Stimulated activated naive CD8-positive, alpha-beta T cell treated with anti-CD3 and anti-CD28 coated beads, Interleukin-15, Interleukin-2, amounts not matched to agents 100 ng/mL and 50 ng/mL, for 24 hours (primary cell): Measurements from ENCODE around the gene PDE7B.

ENCODE experiments used
- H3K27ac Mint-ChIP-seq: one replicate; pipeline ENCODE4 v1.8.0; 2021; ENCODE audit warnings: mild to moderate bottlenecking, mixed read lengths
- H3K27me3 Mint-ChIP-seq: one replicate; pipeline ENCODE4 v1.8.0; 2021; ENCODE audit warnings: mixed read lengths
- H3K36me3 Mint-ChIP-seq: one replicate; pipeline ENCODE4 v1.8.0; 2021; ENCODE audit warnings: low read depth, mixed read lengths
- H3K4me1 Mint-ChIP-seq: one replicate; pipeline ENCODE4 v1.8.0; 2021; ENCODE audit warnings: low read depth, mixed read lengths
- H3K4me3 Mint-ChIP-seq: one replicate; pipeline ENCODE4 v1.8.0; 2021; ENCODE audit warnings: mild to moderate bottlenecking, mixed read lengths
- H3K9me3 Mint-ChIP-seq: one replicate; pipeline ENCODE4 v1.8.0; 2021; ENCODE audit warnings: mixed read lengths

PDE7B gene

DNA sequence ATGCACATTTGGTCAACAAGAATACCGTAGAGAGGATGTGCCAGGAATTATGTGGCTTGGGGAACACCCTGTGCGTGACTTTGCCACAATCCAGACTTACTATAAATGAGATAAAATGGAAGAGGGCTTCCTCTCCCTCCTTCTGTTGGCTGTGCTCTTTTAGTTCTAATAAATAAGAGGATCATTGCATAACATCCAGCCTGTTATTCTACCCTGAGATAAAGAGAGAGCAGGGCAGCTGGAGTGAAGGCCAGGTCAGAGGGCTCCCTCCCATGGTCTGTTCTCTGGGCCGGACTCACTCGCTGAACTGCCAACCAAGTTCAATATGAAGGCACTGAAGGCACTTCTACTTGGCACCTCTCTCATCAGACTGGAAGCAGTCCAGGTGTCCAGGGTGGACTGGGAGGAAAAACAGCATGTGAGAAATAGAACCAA is 306.9 kb downstream of the PDE7B start:
- H3K4me3 Mint-ChIP-seq, result no peak overlapping the region
- peaks cover 4% of the 10 kb centered on the region for H3K27me3 Mint-ChIP-seq
- no peak overlapping the region for H3K27ac Mint-ChIP-seq
- peaks cover 5% of the 10 kb centered on the region for H3K4me1 Mint-ChIP-seq
- H3K9me3 Mint-ChIP-seq, result no peaks in the 10 kb centered on the region
- H3K36me3 Mint-ChIP-seq, result no peaks in the 10 kb centered on the region

DNA sequence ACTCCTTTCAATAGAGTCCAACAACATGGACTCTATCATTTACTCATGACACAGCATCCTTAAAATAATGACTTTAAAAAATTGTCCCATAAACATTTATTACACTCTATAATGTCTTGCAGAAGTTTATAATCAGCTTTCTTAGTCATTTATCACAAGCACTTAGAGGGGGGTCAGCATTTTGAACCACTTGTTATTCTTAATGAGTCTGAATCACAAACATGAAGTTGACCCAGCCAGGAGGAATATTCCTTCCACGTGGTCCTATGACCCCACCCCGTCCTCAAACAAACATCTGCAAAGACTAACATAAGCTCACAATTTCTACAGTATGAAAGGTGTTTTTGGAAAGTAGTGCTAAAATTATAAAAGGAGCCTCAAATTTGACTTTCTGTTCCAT is 307.5 kb downstream of the PDE7B start:
- Mint-ChIP-seq H3K36me3 (no peaks in the 10 kb centered on the region), H3K9me3 (peaks cover 4% of the 10 kb centered on the region), H3K27me3 (peaks cover 4% of the 10 kb centered on the region), H3K27ac (peak overlapping the region; percentile 36), H3K4me3 (no peak overlapping the region), H3K4me1 (peaks cover 5% of the 10 kb centered on the region)

DNA sequence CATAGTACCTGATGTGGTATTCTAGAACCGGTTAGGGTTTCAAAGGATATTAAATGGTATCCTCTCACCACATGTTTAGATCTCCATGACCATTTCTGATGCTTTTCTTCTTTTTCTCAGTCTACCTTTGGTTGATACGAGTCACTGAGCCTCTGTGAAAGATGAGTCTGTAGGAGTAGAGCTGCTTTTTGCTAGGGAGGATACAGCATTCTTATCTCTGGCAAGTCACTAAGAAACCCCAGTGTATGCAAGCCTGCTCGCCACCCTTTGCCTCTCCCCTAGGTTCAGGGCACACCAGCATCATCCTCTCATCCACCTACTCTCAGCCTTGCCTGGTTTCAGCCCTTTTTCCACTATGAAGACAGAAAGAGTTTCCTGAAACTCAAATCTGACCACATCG is 308.7 kb downstream of the PDE7B start:
- Mint-ChIP-seq H3K4me1 (peaks cover 5% of the 10 kb centered on the region), H3K27me3 (peaks cover 4% of the 10 kb centered on the region), H3K9me3 (peaks cover 4% of the 10 kb centered on the region), H3K36me3 (no peaks in the 10 kb centered on the region), H3K4me3 (no peak overlapping the region), H3K27ac (peak overlapping the region; percentile 20)

DNA sequence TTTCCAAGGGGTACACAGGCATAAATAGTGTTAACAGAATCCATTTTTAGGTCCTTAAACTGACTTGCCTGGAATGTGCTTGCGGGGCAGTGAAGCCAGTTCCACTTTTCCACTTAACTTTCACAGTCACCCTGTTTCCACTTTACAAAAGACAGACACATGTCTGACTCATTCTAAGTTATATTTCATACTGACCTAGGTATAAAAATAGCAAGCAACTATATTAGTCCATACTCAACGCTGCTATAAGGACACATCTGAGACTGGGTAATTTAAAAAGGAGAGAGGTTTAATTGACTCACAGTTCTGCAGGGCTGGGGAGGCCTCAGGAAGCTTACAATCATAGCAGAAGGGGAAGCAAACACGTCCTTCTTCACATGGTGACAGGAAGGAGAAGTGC is 310.4 kb downstream of the PDE7B start:
- no peak overlapping the region for H3K4me3 Mint-ChIP-seq

DNA sequence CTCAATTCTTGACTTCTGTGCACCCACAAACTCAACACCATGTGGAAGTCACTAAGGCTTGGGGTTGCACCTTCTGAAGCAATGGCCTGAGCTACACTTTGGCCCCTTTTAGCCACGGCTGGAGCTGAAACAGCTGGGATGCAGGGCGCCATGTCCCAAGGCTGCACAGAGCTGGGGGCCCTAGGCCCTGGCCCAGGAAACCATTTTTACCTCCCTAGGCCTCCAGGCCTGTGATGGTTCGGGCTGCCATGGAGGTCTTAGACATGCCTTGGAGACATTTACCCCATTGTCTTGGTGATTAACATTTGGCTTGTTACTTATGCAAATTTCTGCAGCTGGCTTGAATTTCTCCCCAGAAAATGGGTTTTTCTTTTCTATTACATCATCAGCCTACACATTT is 311.8 kb downstream of the PDE7B start:
- H3K9me3 Mint-ChIP-seq, result peaks cover 9% of the 10 kb centered on the region
- H3K27ac Mint-ChIP-seq, result no peak overlapping the region
- H3K27me3 Mint-ChIP-seq, result peaks cover 4% of the 10 kb centered on the region
- peaks cover 5% of the 10 kb centered on the region for H3K4me1 Mint-ChIP-seq
- H3K36me3 Mint-ChIP-seq, result no peaks in the 10 kb centered on the region
- no peak overlapping the region for H3K4me3 Mint-ChIP-seq

More for the DNA sequence above, 310.4 kb downstream of the PDE7B start:
- no peaks in the 10 kb centered on the region for H3K36me3 Mint-ChIP-seq
- peaks cover 5% of the 10 kb centered on the region for H3K4me1 Mint-ChIP-seq
- peaks cover 7% of the 10 kb centered on the region for H3K9me3 Mint-ChIP-seq
- H3K27me3 Mint-ChIP-seq, result peaks cover 4% of the 10 kb centered on the region
- H3K27ac Mint-ChIP-seq, result no peak overlapping the region

DNA sequence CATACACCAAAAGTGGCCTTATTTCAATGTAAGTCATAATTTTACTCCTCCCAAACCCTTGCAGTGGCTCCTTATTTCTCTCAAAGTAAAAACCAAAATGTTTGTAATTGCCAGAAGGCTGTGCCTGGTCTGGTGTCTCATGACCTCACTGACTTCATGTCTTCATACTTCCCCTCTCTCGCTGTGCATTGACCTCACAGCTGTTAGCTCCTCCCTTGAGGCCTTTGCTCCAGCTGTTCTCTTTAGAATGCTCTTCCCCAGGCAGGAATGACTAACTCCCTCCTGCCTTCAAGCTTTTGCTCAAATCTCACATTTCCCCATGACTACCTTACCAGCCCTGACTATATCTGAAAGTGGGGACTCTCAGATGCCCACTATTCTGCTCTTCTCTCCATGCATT is 315.3 kb downstream of the PDE7B start:
- peaks cover 9% of the 10 kb centered on the region for H3K9me3 Mint-ChIP-seq
- no peak overlapping the region for H3K4me3 Mint-ChIP-seq
- H3K27ac Mint-ChIP-seq, result no peak overlapping the region
- no peaks in the 10 kb centered on the region for H3K27me3 Mint-ChIP-seq
- no peaks in the 10 kb centered on the region for H3K4me1 Mint-ChIP-seq
- no peaks in the 10 kb centered on the region for H3K36me3 Mint-ChIP-seq

DNA sequence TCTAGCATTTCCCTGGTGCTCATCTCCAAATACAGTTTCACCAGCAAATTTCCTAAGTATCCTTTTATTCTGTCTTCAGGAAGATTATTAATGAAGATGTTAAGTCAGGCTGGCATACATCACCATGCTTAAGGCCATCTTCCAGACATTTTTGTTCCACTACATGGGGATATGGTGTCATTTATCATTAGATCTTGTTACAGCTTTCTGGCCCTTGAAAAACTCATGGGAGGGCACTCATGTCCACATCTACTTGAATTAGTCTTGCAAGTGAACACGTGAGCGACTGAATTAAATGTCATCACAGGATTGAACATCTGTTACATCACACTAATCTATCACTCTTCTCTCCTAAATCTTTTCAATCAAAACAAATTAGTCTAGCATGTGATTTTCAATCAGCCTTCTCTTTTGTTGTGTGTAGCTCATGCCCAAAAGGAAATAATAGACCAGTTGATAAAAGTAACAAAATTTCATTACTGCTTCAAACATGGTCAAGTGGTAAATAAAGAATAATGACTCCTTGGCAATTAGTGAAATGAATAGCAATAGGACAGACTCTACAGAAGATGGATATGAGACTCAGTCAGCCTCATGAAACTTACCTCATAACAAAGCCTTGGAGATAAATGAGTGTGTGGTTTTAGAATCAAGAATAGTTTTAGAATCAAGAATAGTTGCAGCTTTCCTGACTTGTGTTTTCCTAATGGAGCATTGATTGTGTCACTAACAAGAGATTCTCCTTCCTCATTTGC is 318.1 kb downstream of the PDE7B start:
- no peaks in the 10 kb centered on the region for H3K36me3 Mint-ChIP-seq
- no peak overlapping the region for H3K27ac Mint-ChIP-seq
- no peak overlapping the region for H3K4me3 Mint-ChIP-seq
- H3K4me1 Mint-ChIP-seq, result no peaks in the 10 kb centered on the region
- no peaks in the 10 kb centered on the region for H3K27me3 Mint-ChIP-seq
- peaks cover 5% of the 10 kb centered on the region for H3K9me3 Mint-ChIP-seq

DNA sequence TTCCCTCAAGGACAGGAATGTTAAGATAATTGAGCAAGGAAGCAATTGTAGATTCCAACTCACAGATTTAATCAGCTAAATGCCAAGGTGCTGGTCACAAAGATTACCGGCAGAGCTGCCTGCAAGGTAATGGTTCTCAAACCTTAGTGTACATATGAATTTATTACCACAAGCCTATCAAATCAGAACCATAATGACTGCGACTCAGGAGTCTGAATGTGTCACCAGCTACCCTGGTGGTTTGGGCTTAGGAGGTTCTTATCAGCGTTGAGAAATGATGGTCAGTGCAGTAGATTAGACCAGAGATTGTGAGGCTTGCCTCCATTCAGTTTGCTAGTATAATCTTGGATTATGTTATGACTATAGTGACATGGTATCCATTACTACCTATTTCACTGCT is 319.7 kb downstream of the PDE7B start:
- Mint-ChIP-seq H3K4me3 (no peak overlapping the region), H3K27ac (no peak overlapping the region), H3K27me3 (no peaks in the 10 kb centered on the region), H3K4me1 (no peaks in the 10 kb centered on the region), H3K9me3 (peaks cover 5% of the 10 kb centered on the region), H3K36me3 (no peaks in the 10 kb centered on the region)

DNA sequence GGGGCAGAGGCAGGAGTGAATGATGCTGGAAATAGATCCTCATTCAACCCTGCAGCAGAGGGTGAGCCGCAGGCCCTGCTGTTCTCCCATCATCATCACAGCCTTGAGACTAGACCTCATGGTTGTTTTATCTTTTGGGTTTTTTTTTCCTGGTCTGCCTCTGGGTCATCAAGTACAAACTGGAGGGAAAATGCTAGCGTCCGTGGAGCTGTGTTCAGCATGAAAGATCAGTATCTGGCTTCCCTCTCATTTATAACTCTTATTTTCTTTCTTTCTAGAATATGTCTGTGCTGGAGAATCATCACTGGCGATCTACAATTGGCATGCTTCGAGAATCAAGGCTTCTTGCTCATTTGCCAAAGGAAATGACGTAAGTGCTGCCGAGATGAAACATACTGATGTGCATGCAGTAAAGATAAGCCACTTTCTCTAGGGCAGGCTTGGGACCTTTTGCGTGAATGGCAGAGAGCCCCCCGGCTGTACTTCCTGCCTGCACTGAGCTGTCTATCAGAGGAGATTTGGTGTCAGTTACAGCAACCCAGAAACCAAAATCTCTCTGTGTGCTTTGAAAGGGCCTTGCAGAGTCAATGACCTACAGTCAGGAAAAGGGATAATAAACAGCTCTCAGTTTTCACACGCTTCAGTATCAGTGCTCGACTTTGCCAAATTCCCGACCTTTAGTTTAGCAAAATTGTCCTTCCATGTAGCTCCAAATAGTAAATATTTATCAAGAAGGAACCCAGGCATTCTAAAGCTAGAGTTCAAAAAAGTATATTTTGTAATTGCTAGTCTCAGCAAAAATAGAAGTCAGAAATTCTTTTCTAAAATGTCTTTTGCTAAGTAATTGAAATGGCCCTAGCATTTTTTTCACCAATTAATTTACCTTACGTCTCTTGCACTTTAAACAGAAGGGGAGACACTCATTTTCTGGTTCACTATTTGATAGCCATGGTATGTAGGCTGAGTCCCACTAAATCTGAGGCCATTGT is 322.3 kb downstream of the PDE7B start:
- Mint-ChIP-seq H3K9me3 (no peaks in the 10 kb centered on the region), H3K4me1 (no peaks in the 10 kb centered on the region), H3K27me3 (no peaks in the 10 kb centered on the region), H3K36me3 (no peaks in the 10 kb centered on the region), H3K4me3 (no peak overlapping the region), H3K27ac (no peak overlapping the region)

DNA sequence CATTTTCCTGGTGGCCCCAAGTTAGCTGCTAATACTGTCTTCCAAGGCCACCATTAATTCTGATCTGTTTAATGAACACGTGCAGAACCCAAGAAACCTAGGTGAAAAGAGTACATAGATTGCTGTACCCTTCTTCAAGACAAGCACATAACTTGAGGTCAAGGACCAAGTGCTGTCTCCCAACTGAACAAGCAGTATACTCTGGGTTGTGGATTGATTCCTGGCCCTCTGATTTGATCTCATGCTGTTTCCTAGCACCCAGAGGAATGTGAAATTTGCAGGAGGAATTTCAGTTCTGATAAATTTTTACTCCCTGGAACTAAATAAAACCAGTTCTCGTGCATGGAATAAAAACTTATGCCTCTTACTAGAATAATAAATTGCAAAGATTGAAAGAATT is 323.0 kb downstream of the PDE7B start:
- Mint-ChIP-seq H3K27ac (no peak overlapping the region), H3K9me3 (no peaks in the 10 kb centered on the region), H3K27me3 (no peaks in the 10 kb centered on the region), H3K36me3 (no peaks in the 10 kb centered on the region), H3K4me1 (no peaks in the 10 kb centered on the region), H3K4me3 (no peak overlapping the region)

DNA sequence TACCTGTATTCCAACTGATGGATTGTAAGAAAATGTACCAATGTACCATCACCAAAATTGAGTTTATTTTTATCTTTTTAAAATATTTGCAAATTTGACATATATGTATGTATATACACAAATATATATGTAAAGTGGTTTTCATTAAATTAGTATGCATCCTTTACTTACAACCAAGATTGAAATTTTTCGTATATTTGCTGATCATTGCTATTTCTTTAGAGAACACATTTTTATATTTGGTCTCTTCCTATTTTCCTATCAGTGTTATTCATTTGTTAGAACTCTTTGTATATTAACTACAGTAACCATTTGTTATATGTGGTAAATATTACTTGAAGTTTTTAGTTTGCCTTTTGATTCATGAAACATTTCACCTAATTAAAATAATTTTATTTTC is 324.4 kb downstream of the PDE7B start:
- no peaks in the 10 kb centered on the region for H3K9me3 Mint-ChIP-seq
- no peak overlapping the region for H3K4me3 Mint-ChIP-seq
- H3K27me3 Mint-ChIP-seq, result no peaks in the 10 kb centered on the region

DNA sequence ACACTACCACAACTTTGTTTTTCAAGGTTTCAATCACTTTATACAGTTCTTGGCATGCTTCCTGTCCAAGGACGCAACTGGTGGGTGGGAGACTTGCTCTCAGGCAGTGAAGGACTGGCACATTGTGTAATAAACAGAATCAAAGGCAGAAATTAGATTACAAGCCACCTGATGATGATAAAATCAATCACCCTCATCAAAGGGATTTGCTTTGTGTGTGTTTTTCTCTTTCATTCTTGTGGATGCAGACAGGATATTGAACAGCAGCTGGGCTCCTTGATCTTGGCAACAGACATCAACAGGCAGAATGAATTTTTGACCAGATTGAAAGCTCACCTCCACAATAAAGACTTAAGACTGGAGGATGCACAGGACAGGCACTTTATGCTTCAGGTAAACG is 327.2 kb downstream of the PDE7B start:
- H3K36me3 Mint-ChIP-seq, result no peaks in the 10 kb centered on the region
- no peak overlapping the region for H3K27ac Mint-ChIP-seq
- no peaks in the 10 kb centered on the region for H3K27me3 Mint-ChIP-seq
- H3K4me1 Mint-ChIP-seq, result no peaks in the 10 kb centered on the region
- H3K4me3 Mint-ChIP-seq, result no peak overlapping the region
- H3K9me3 Mint-ChIP-seq, result no peaks in the 10 kb centered on the region

More for the DNA sequence above, 324.4 kb downstream of the PDE7B start:
- Mint-ChIP-seq H3K36me3 (no peaks in the 10 kb centered on the region), H3K27ac (no peak overlapping the region), H3K4me1 (no peaks in the 10 kb centered on the region)

DNA sequence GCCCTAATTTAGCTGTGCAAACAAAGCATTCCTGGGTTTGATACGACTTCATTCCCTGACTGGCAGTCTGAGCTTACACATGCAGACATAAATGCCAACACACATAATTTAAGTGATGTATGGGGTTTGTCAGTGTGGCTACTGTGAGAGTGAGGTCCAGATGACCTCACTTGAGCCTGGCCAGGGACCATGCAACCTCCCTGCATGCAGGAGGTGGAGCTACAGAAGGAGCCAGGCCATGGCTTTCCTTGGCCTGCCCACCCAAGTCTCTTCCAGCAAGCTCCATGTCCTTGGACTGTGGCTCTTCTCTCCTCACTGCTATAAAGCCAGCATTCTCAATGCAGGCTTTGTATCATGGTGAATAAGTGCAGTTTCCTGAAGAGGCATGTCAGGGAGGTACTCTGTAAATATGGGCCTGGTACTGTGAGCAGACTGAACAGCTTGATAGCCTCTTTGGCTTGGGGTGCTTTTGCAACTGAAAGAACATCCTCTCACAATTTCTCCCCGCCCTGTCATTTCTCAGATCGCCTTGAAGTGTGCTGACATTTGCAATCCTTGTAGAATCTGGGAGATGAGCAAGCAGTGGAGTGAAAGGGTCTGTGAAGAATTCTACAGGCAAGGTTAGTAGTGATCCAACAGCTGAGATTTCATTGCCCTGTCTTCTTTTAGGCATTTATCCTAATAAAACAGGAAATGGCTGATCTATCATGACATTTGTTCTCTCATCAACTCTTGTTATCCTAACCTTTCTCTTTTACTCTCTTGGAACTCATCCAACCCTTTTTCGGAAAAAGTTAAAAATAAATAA is 329.4 kb downstream of the PDE7B start:
- H3K4me3 Mint-ChIP-seq, result no peak overlapping the region
- H3K9me3 Mint-ChIP-seq, result no peaks in the 10 kb centered on the region
- no peaks in the 10 kb centered on the region for H3K36me3 Mint-ChIP-seq
- H3K27me3 Mint-ChIP-seq, result no peaks in the 10 kb centered on the region
- H3K4me1 Mint-ChIP-seq, result no peaks in the 10 kb centered on the region
- H3K27ac Mint-ChIP-seq, result no peak overlapping the region

DNA sequence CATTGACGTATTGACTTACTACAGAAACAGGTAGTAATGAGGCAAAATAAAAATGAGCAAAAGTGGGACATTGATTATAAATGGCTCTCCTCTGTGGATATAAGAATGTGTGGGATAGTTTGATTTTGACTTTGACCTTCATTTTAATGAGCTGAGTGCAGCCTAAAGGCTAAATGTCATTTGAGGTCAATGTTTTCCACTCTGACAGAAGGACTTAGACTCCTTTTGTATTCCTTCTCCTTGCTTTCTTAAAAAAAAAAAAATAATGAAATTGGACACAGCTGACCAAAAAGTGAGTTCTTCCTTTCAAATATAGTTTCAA is 330.0 kb downstream of the PDE7B start:
- no peaks in the 10 kb centered on the region for H3K36me3 Mint-ChIP-seq
- H3K27me3 Mint-ChIP-seq, result no peaks in the 10 kb centered on the region
- no peak overlapping the region for H3K4me3 Mint-ChIP-seq
- H3K4me1 Mint-ChIP-seq, result no peaks in the 10 kb centered on the region
- H3K9me3 Mint-ChIP-seq, result no peaks in the 10 kb centered on the region
- H3K27ac Mint-ChIP-seq, result no peak overlapping the region

DNA sequence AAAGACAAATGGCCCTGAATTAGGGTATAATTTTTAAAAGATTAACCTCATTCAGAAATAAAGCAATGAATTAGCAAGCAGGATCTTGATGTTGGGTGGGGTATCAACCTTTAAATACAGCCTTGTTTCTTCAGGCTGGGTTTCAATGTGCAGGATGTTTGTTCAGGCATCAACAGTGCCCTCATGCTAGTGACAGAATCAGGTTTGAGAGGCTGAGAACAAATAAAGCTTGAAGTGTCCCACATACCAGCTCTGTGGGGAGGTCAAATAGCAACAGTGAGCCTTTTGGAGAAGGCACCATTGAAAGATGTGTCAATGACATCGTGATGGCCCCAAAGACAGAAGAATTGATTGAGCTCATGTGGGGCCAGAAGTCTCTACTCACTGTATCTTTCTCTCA is 330.4 kb downstream of the PDE7B start:
- no peak overlapping the region for H3K4me3 Mint-ChIP-seq
- H3K27me3 Mint-ChIP-seq, result no peaks in the 10 kb centered on the region
- H3K4me1 Mint-ChIP-seq, result no peaks in the 10 kb centered on the region
- H3K9me3 Mint-ChIP-seq, result no peaks in the 10 kb centered on the region
- H3K36me3 Mint-ChIP-seq, result no peaks in the 10 kb centered on the region
- H3K27ac Mint-ChIP-seq, result no peak overlapping the region
